Astrocyte (in vitro differentiated cells and primary cell): ENCODE measurements around the gene ANO4. TPM values are rescaled to one million over a fixed set of nuclear protein-coding genes. Genes with fewer than 3 reads are reported as not detected.
A peak's percentile ranks its signal among the peaks of the same experiment; 100 is the strongest.

Experiments used
- DNase-seq: peaks from one replicate; pipeline ENCODE4 v3.0.0-alpha.2; 2010; ENCODE audit warnings: low read depth
- FAIRE-seq: peaks from 2 replicates; lab custom pipeline; 2011; peaks lifted over from hg19 to GRCh38; lab: Jason Lieb, UNC
- H2AFZ ChIP-seq: 2 replicates; pipeline ENCODE4 v1.6.0; 2012; ENCODE audit warnings: low read depth, low read length, inconsistent platforms
- H3K27ac ChIP-seq: 2 replicates; pipeline ENCODE4 v1.5.1; 2011; ENCODE audit warnings: low read depth, low read length, inconsistent platforms
- H3K27me3 ChIP-seq: 2 replicates; pipeline ENCODE4 v1.6.0; 2011; ENCODE audit warnings: low read length, inconsistent platforms; ENCODE audit not compliant: insufficient read depth
- H3K36me3 ChIP-seq: 2 replicates; pipeline ENCODE4 v1.5.1; 2011; ENCODE audit warnings: low read length, inconsistent platforms; ENCODE audit not compliant: insufficient read depth
- H3K4me1 ChIP-seq: 2 replicates; pipeline ENCODE4 v1.5.1; 2011; ENCODE audit warnings: low read length, inconsistent platforms; ENCODE audit not compliant: insufficient read depth
- H3K4me2 ChIP-seq: 2 replicates; pipeline ENCODE4 v1.6.0; 2012; ENCODE audit warnings: low read length, inconsistent platforms
- H3K4me3 ChIP-seq: 2 replicates; pipeline ENCODE4 v1.5.1; 2011; ENCODE audit warnings: low read depth, mild to moderate bottlenecking, low read length, inconsistent platforms; ENCODE audit not compliant: insufficient read depth
- H3K79me2 ChIP-seq: 2 replicates; pipeline ENCODE4 v1.6.0; 2012; ENCODE audit warnings: mild to moderate bottlenecking, low read length, inconsistent platforms; ENCODE audit not compliant: insufficient read depth
- H3K9ac ChIP-seq: 2 replicates; pipeline ENCODE4 v1.6.0; 2012; ENCODE audit warnings: mild to moderate bottlenecking, low read length, inconsistent platforms
- H3K9me3 ChIP-seq: 2 replicates; pipeline ENCODE4 v1.5.1; 2012; ENCODE audit warnings: low read depth, mild to moderate bottlenecking, low read length, inconsistent platforms; ENCODE audit not compliant: insufficient read depth
- H4K20me1 ChIP-seq: 2 replicates; pipeline ENCODE4 v1.6.0; 2012; ENCODE audit warnings: low read length, inconsistent platforms; ENCODE audit not compliant: insufficient read depth
- H3K27ac Mint-ChIP-seq: one replicate; pipeline ENCODE4 v1.8.0; 2021; ENCODE audit warnings: mild to moderate bottlenecking, mixed read lengths; ENCODE audit not compliant: unreplicated experiment
- H3K27me3 Mint-ChIP-seq: one replicate; pipeline ENCODE4 v1.8.0; 2021; ENCODE audit warnings: low read depth, mixed read lengths; ENCODE audit not compliant: unreplicated experiment
- H3K36me3 Mint-ChIP-seq: one replicate; pipeline ENCODE4 v1.8.0; 2021; ENCODE audit warnings: low read depth, mixed read lengths; ENCODE audit not compliant: unreplicated experiment
- H3K4me1 Mint-ChIP-seq: one replicate; pipeline ENCODE4 v1.8.0; 2021; ENCODE audit warnings: low read depth, mixed read lengths; ENCODE audit not compliant: unreplicated experiment
- H3K4me3 Mint-ChIP-seq: one replicate; pipeline ENCODE4 v1.8.0; 2021; ENCODE audit warnings: mild to moderate bottlenecking, moderate library complexity, mixed read lengths; ENCODE audit not compliant: unreplicated experiment
- H3K9me3 Mint-ChIP-seq: one replicate; pipeline ENCODE4 v1.8.0; 2021; ENCODE audit warnings: mild to moderate bottlenecking, mixed read lengths; ENCODE audit not compliant: unreplicated experiment
- CTCF ChIP-seq: IDR thresholded peaks from 2 replicates; pipeline ENCODE4 v1.5.1; 2011; ENCODE audit warnings: low read depth, mild to moderate bottlenecking, inconsistent platforms, low read length, moderate library complexity; ENCODE audit not compliant: insufficient read depth
- EZH2 ChIP-seq: IDR thresholded peaks from 2 replicates; pipeline ENCODE4 v1.6.1; 2012; ENCODE audit warnings: mild to moderate bottlenecking, low read length, inconsistent platforms; ENCODE audit not compliant: insufficient read depth
- total RNA-seq: library from RNA; stranded (reverse); gene quantifications from 2 replicates; pipeline ENCODE4 v1.2.1, GENCODE V29; 2021

Gene ANO4
- total RNA-seq, 1 donor from 2014 or later: 41.3 TPM

GRCh38 chr12:100900808-100901207 is 106.2 kb downstream of the ANO4 start:
- Histone ChIP-seq H3K27me3 (no peaks in the 10 kb centered on the region), H3K4me1 (no peaks in the 10 kb centered on the region), H3K4me3 (no peak overlapping the region), H2AFZ (no peak overlapping the region), H4K20me1 (no peaks in the 10 kb centered on the region), H3K9ac (no peak overlapping the region), H3K4me2 (no peak overlapping the region), H3K9me3 (no peaks in the 10 kb centered on the region), H3K27ac (no peak overlapping the region), H3K79me2 (no peaks in the 10 kb centered on the region), H3K36me3 (no peaks in the 10 kb centered on the region)
- no peak for TF ChIP-seq CTCF
- no peak for TF ChIP-seq EZH2
- Mint-ChIP-seq H3K27me3 (no peaks in the 10 kb centered on the region), H3K36me3 (peaks cover 10% of the 10 kb centered on the region), H3K27ac (peak overlapping the region; percentile 93), H3K9me3 (peaks cover 6% of the 10 kb centered on the region), H3K4me3 (no peak overlapping the region), H3K4me1 (peaks cover 5% of the 10 kb centered on the region)
- DNase-seq (no peak), FAIRE-seq (no peak)

- Histone ChIP-seq H3K4me1 (no peaks in the 10 kb centered on the region), H4K20me1 (no peaks in the 10 kb centered on the region), H2AFZ (no peak overlapping the region), H3K9ac (no peak overlapping the region), H3K79me2 (no peaks in the 10 kb centered on the region), H3K9me3 (no peaks in the 10 kb centered on the region), H3K27me3 (no peaks in the 10 kb centered on the region), H3K4me3 (no peak overlapping the region), H3K36me3 (no peaks in the 10 kb centered on the region), H3K27ac (no peak overlapping the region), H3K4me2 (no peak overlapping the region)
- peak; percentile 10 for DNase-seq
- TF ChIP-seq CTCF: no peak
- no peak for TF ChIP-seq EZH2
- peaks cover 5% of the 10 kb centered on the region for H3K4me1 Mint-ChIP-seq
- H3K27me3 Mint-ChIP-seq: no peaks in the 10 kb centered on the region
- H3K4me3 Mint-ChIP-seq: peak overlapping the region; percentile 51
- H3K36me3 Mint-ChIP-seq: peaks cover 10% of the 10 kb centered on the region
- FAIRE-seq: no peak
- H3K9me3 Mint-ChIP-seq: peaks cover 6% of the 10 kb centered on the region
- H3K27ac Mint-ChIP-seq: peak overlapping the region; percentile 93
These were observed 106.7 kb downstream of the ANO4 start for GRCh38 chr12:100901266-100901665.

GRCh38 chr12:100904270-100904669 is 109.7 kb downstream of the ANO4 start:
- Histone ChIP-seq H2AFZ (no peak overlapping the region), H3K27ac (no peak overlapping the region), H3K27me3 (no peaks in the 10 kb centered on the region), H3K36me3 (no peaks in the 10 kb centered on the region), H3K9ac (no peak overlapping the region), H3K4me3 (no peak overlapping the region), H3K9me3 (no peaks in the 10 kb centered on the region), H3K4me2 (no peak overlapping the region), H3K79me2 (no peaks in the 10 kb centered on the region), H4K20me1 (no peaks in the 10 kb centered on the region), H3K4me1 (no peaks in the 10 kb centered on the region)
- TF ChIP-seq CTCF: no peak
- no peak for TF ChIP-seq EZH2
- H3K4me3 Mint-ChIP-seq: no peak overlapping the region
- H3K27ac Mint-ChIP-seq: no peak overlapping the region
- peaks cover 11% of the 10 kb centered on the region for H3K4me1 Mint-ChIP-seq
- DNase-seq (no peak), FAIRE-seq (no peak)
- peaks cover 10% of the 10 kb centered on the region for H3K36me3 Mint-ChIP-seq
- H3K9me3 Mint-ChIP-seq: peaks cover 6% of the 10 kb centered on the region
- no peaks in the 10 kb centered on the region for H3K27me3 Mint-ChIP-seq
